Activated CD4-positive, alpha-beta T cell treated with anti-CD3 and anti-CD28 coated beads, Interleukin-2, amount 10 ng/mL, durations not matched to agents 7 days and 5 days (primary cell): ENCODE data around the gene BRIP1. TPM values are rescaled to one million over a fixed set of nuclear protein-coding genes. Genes with fewer than 3 reads are reported as not detected.
A peak's percentile ranks its signal among the peaks of the same experiment; 100 is the strongest.

Experiments used
- CTCF ChIA-PET: fragments of 350-600 bp; sonication (Branson Sonifier 250); formaldehyde crosslinking; loops from one replicate; lab custom pipeline; 2021; ENCODE audit warnings: antibody characterized with exemption; lab: Charles Lee
- POLR2A ChIA-PET: fragments of 350-600 bp; sonication (Branson Sonifier 250); formaldehyde crosslinking; loops from one replicate; lab custom pipeline; 2021; ENCODE audit warnings: antibody characterized with exemption; lab: Charles Lee
- DNase-seq: peaks from one replicate; pipeline ENCODE4 v3.0.0-alpha.2; 2020
- H3K27ac Mint-ChIP-seq: one replicate; pipeline ENCODE4 v1.8.0; 2021; ENCODE audit warnings: mild to moderate bottlenecking, moderate library complexity, mixed read lengths
- H3K27me3 Mint-ChIP-seq: one replicate; pipeline ENCODE4 v1.8.0; 2021; ENCODE audit warnings: mixed read lengths
- H3K36me3 Mint-ChIP-seq: one replicate; pipeline ENCODE4 v1.8.0; 2021; ENCODE audit warnings: low read depth, mixed read lengths
- H3K4me1 Mint-ChIP-seq: one replicate; pipeline ENCODE4 v1.8.0; 2021; ENCODE audit warnings: mixed read lengths
- H3K4me3 Mint-ChIP-seq: one replicate; pipeline ENCODE4 v1.8.0; 2021; ENCODE audit warnings: mild to moderate bottlenecking, moderate library complexity, mixed read lengths
- H3K9me3 Mint-ChIP-seq: one replicate; pipeline ENCODE4 v1.8.0; 2021; ENCODE audit warnings: mixed read lengths
- total RNA-seq, 2 experiments: library from RNA; stranded (reverse); gene quantifications; one replicate each; pipeline ENCODE4 v1.2.3, GENCODE V29; 2021

The BRIP1 gene
- total RNA-seq, 2 experiments from 2014 or later: 24.3 to 28.7 TPM

DNA sequence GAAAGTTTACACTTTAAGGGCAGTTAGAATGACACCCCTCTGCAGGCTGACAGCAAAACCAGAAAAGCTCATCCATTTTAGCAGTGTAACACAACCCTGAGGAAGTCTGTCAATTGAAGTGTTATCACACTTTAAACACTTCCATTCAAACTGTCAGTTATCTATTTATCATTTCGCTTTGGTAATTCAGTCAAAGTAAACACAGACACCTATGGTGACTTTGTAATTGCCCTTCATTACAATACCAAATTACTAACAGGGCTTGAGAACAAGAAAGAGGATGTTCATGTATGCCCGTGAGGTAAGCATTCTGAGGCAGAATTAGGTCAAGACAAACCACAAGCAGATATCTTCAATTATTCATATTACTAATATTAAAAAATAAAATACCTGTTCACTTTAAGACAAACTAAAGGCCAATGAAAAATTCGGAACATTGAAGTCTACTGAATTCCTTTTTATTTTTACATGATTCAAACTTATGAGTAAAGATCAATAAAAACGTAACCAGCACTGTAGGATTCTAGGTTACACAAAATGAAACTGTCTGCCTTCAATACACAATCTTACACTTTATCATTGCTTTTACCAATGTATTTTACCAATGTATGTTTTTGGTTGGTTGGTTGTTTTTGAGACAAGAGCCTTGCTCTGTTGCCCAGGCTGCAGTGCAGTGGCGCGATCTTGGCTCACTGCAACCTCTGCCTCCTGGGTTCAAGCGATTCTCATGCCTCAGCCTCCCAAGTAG, 57.1 kb downstream of the BRIP1 start:
- DNase-seq: no peak
- peaks cover 3% of the 10 kb centered on the region for H3K4me1 Mint-ChIP-seq
- H3K27me3 Mint-ChIP-seq: no peaks in the 10 kb centered on the region
- peaks cover 12% of the 10 kb centered on the region for H3K36me3 Mint-ChIP-seq
- POLR2A ChIA-PET: no interaction called here
- no peak overlapping the region for H3K4me3 Mint-ChIP-seq
- H3K27ac Mint-ChIP-seq: no peak overlapping the region
- no peaks in the 10 kb centered on the region for H3K9me3 Mint-ChIP-seq
- CTCF ChIA-PET: no interaction called here

GRCh38 chr17:61805399-61805798, 57.9 kb downstream of the BRIP1 start:
- CTCF ChIA-PET: no interaction called here
- H3K27ac Mint-ChIP-seq: no peak overlapping the region
- H3K4me1 Mint-ChIP-seq: peaks cover 3% of the 10 kb centered on the region
- no peaks in the 10 kb centered on the region for H3K9me3 Mint-ChIP-seq
- H3K4me3 Mint-ChIP-seq: no peak overlapping the region
- H3K36me3 Mint-ChIP-seq: peaks cover 15% of the 10 kb centered on the region
- H3K27me3 Mint-ChIP-seq: no peaks in the 10 kb centered on the region
- DNase-seq: no peak
- POLR2A ChIA-PET: no interaction called here

GRCh38 chr17:61803796-61804195, 59.5 kb downstream of the BRIP1 start:
- no peaks in the 10 kb centered on the region for H3K27me3 Mint-ChIP-seq
- DNase-seq: no peak
- H3K4me1 Mint-ChIP-seq: peaks cover 3% of the 10 kb centered on the region
- CTCF ChIA-PET: no interaction called here
- no peak overlapping the region for H3K4me3 Mint-ChIP-seq
- H3K36me3 Mint-ChIP-seq: peaks cover 22% of the 10 kb centered on the region
- H3K9me3 Mint-ChIP-seq: no peaks in the 10 kb centered on the region
- H3K27ac Mint-ChIP-seq: no peak overlapping the region
- POLR2A ChIA-PET: no interaction called here

DNA sequence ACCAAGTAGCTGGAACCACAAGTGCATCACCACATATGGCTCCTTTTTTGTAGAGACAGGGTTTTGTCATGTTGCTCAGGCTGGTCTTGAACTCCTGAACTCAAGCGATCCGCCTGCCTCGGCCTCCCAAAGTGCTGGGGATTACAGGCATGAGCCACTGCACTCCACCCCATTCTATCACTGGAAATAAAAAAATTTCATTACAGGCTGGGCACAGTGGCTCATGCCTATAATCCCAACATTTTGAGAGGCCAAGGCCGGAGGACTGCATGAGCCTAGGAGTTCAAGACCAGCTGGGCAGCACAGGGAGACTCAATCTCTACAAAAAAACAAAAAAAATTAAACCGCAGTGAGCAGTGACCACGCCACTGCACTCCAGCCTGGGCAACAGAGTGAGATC, 60.1 kb downstream of the BRIP1 start:
- H3K36me3 Mint-ChIP-seq: peaks cover 19% of the 10 kb centered on the region
- H3K9me3 Mint-ChIP-seq: no peaks in the 10 kb centered on the region
- no peaks in the 10 kb centered on the region for H3K27me3 Mint-ChIP-seq
- peaks cover 3% of the 10 kb centered on the region for H3K4me1 Mint-ChIP-seq
- no peak overlapping the region for H3K4me3 Mint-ChIP-seq
- POLR2A ChIA-PET: no interaction called here
- no peak overlapping the region for H3K27ac Mint-ChIP-seq
- CTCF ChIA-PET: no interaction called here
- no peak for DNase-seq

GRCh38 chr17:61799812-61800484, 63.4 kb downstream of the BRIP1 start:
- POLR2A ChIA-PET: no interaction called here
- Mint-ChIP-seq H3K4me1 (no peaks in the 10 kb centered on the region), H3K9me3 (no peaks in the 10 kb centered on the region), H3K4me3 (no peak overlapping the region), H3K27me3 (no peaks in the 10 kb centered on the region), H3K27ac (no peak overlapping the region), H3K36me3 (peaks cover 43% of the 10 kb centered on the region)
- no peak for DNase-seq
- CTCF ChIA-PET: interaction anchor here (0.6 kb wide), 1 partner anchor 149 kb away, joined by 5 read pairs; no protein-coding TSS in a partner anchor

- H3K4me1 Mint-ChIP-seq: no peaks in the 10 kb centered on the region
- DNase-seq: no peak
- ChIA-PET CTCF (no interaction called here), POLR2A (no interaction called here)
- H3K9me3 Mint-ChIP-seq: no peaks in the 10 kb centered on the region
- no peaks in the 10 kb centered on the region for H3K27me3 Mint-ChIP-seq
- H3K36me3 Mint-ChIP-seq: peaks cover 53% of the 10 kb centered on the region
- H3K4me3 Mint-ChIP-seq: no peak overlapping the region
- no peak overlapping the region for H3K27ac Mint-ChIP-seq
These were observed 66.0 kb downstream of the BRIP1 start for GRCh38 chr17:61797283-61797682.

DNA sequence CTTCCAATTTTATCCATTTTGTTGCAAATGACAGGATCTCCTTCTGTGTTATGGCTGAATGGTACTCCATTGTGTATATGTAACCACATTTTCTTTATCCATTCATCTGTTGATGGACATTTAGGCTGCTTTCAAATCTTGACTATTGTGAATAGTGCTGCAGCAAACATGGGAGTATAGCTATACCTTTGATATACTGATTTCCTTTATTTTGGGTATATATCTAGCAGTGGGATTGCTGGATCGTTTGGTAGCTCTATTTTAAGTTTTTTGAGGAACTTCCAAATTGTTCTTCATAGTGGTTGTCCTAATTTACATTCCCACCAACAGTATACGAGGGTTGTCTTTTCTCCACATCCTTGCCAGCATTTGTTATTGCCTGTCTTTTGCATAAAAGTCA, 67.8 kb downstream of the BRIP1 start:
- Mint-ChIP-seq H3K4me1 (no peaks in the 10 kb centered on the region), H3K27me3 (no peaks in the 10 kb centered on the region), H3K36me3 (peaks cover 57% of the 10 kb centered on the region), H3K27ac (no peak overlapping the region), H3K4me3 (no peak overlapping the region), H3K9me3 (no peaks in the 10 kb centered on the region)
- no peak for DNase-seq
- POLR2A ChIA-PET: no interaction called here
- CTCF ChIA-PET: no interaction called here

- ChIA-PET CTCF (no interaction called here), POLR2A (no interaction called here)
- DNase-seq: no peak
- H3K27ac Mint-ChIP-seq: no peak overlapping the region
- H3K36me3 Mint-ChIP-seq: peaks cover 54% of the 10 kb centered on the region
- H3K4me3 Mint-ChIP-seq: no peak overlapping the region
- H3K9me3 Mint-ChIP-seq: no peaks in the 10 kb centered on the region
- H3K27me3 Mint-ChIP-seq: no peaks in the 10 kb centered on the region
- H3K4me1 Mint-ChIP-seq: no peaks in the 10 kb centered on the region
These were observed 68.5 kb downstream of the BRIP1 start for GRCh38 chr17:61794792-61795191.

- no peak overlapping the region for H3K27ac Mint-ChIP-seq
- ChIA-PET POLR2A (interaction anchor here (0.6 kb wide), 1 partner anchor 229 kb away, joined by 3 read pairs; no protein-coding TSS in a partner anchor), CTCF (no interaction called here)
- no peak for DNase-seq
- H3K36me3 Mint-ChIP-seq: peaks cover 55% of the 10 kb centered on the region
- H3K4me1 Mint-ChIP-seq: no peaks in the 10 kb centered on the region
- no peak overlapping the region for H3K4me3 Mint-ChIP-seq
- no peaks in the 10 kb centered on the region for H3K9me3 Mint-ChIP-seq
- no peaks in the 10 kb centered on the region for H3K27me3 Mint-ChIP-seq
These were observed 69.1 kb downstream of the BRIP1 start for GRCh38 chr17:61794242-61794641.

DNA sequence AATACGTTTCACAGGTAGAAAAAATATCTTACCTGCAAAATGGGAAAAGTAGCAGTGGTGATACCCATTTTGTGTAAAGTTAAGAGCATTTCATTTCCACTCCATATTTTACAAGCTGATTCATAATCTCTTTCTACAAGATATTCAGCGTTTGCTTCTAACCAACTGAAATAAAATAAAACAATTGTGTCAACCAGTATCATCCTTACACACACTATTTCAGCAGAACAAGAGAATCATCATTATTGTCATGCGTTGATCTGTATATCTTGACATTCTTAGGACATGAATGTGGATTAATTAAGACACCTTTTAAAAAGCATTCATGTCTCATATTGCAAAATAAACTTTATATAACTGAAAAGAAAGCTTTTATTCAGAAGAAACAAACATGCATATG, 69.8 kb downstream of the BRIP1 start:
- no peaks in the 10 kb centered on the region for H3K9me3 Mint-ChIP-seq
- no peak overlapping the region for H3K27ac Mint-ChIP-seq
- no peaks in the 10 kb centered on the region for H3K27me3 Mint-ChIP-seq
- no peaks in the 10 kb centered on the region for H3K4me1 Mint-ChIP-seq
- CTCF ChIA-PET: no interaction called here
- no peak for DNase-seq
- H3K4me3 Mint-ChIP-seq: no peak overlapping the region
- peaks cover 51% of the 10 kb centered on the region for H3K36me3 Mint-ChIP-seq
- POLR2A ChIA-PET: interaction anchor here (0.6 kb wide), 1 partner anchor 230 kb away, joined by 3 read pairs; no protein-coding TSS in a partner anchor

DNA sequence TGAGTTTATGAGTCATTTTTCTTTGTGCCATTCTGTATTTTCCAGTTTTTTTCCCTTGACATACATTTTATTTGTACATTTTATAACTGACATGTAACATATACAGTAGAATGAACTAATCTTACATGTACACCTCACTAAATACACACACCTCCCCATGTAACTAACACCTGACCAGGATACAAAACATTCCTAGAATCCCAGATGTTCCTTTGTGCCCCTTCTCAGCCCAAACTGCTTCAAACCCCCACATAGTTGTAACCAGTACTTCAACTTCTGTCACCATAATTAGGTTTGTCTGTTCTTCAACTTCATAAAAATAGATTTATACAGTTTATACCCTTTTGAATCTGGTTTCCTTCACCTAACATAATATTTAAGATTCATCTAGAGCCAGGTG, 73.5 kb downstream of the BRIP1 start:
- Mint-ChIP-seq H3K36me3 (peaks cover 27% of the 10 kb centered on the region), H3K27me3 (no peaks in the 10 kb centered on the region), H3K4me3 (no peak overlapping the region), H3K27ac (no peak overlapping the region), H3K4me1 (no peaks in the 10 kb centered on the region), H3K9me3 (no peaks in the 10 kb centered on the region)
- POLR2A ChIA-PET: no interaction called here
- CTCF ChIA-PET: no interaction called here
- no peak for DNase-seq

DNA sequence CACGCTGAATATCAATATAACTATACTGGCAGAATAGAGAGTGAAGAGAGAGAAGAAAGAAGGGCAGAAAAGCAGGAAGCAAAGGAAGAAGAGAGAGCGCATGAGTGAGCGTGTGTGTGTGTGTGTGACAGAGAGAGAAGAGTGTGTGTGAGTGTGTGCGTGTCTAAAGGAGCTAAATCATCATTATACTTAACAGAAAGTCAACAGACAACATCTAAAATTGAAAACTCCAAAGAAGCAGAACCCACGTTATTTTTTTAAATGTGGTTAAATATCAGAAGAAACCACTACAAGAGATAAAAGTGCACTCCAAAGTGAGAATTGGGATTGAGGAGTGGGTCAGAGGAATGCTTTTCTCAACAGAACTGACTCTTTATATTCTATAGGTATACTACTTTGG, 77.2 kb downstream of the BRIP1 start:
- ChIA-PET POLR2A (no interaction called here), CTCF (interaction anchor here (1.0 kb wide), 1 partner anchor 15 kb away, joined by 4 read pairs; no protein-coding TSS in a partner anchor)
- H3K9me3 Mint-ChIP-seq: no peaks in the 10 kb centered on the region
- peak; percentile 16 for DNase-seq
- H3K4me1 Mint-ChIP-seq: no peaks in the 10 kb centered on the region
- peaks cover 16% of the 10 kb centered on the region for H3K36me3 Mint-ChIP-seq
- H3K4me3 Mint-ChIP-seq: no peak overlapping the region
- no peaks in the 10 kb centered on the region for H3K27me3 Mint-ChIP-seq
- no peak overlapping the region for H3K27ac Mint-ChIP-seq

GRCh38 chr17:61784510-61784909, 78.8 kb downstream of the BRIP1 start:
- ChIA-PET CTCF (no interaction called here), POLR2A (no interaction called here)
- no peak overlapping the region for H3K4me3 Mint-ChIP-seq
- no peaks in the 10 kb centered on the region for H3K4me1 Mint-ChIP-seq
- no peaks in the 10 kb centered on the region for H3K27me3 Mint-ChIP-seq
- peaks cover 14% of the 10 kb centered on the region for H3K36me3 Mint-ChIP-seq
- no peak for DNase-seq
- H3K9me3 Mint-ChIP-seq: no peaks in the 10 kb centered on the region
- no peak overlapping the region for H3K27ac Mint-ChIP-seq
